CD8-positive, alpha-beta memory T cell (primary cell): Measurements from ENCODE around the gene GANAB. TPM values are rescaled to one million over a fixed set of nuclear protein-coding genes. Genes with fewer than 3 reads are reported as not detected.
A peak's percentile ranks its signal among the peaks of the same experiment; 100 is the strongest.

Experiments
- CTCF ChIA-PET: fragments of 350-600 bp; sonication (Branson Sonifier 250); formaldehyde crosslinking; loops from one replicate; lab custom pipeline; 2021; ENCODE audit warnings: antibody characterized with exemption; lab: Charles Lee
- POLR2A ChIA-PET: fragments of 350-600 bp; sonication (Branson Sonifier 250); formaldehyde crosslinking; loops from one replicate; lab custom pipeline; 2021; ENCODE audit warnings: antibody characterized with exemption; lab: Charles Lee
- DNase-seq, 5 donors: peaks; one replicate each; pipeline versions ENCODE4 v3.0.0 to v3.0.0-alpha.2; 2020 to 2022; ENCODE audit warnings: mixed read lengths in 1 of 5
- H3K27ac ChIP-seq: one replicate; pipeline ENCODE4 v1.7.0; 2013; ENCODE audit warnings: low read depth, mild to moderate bottlenecking, low read length, moderate library complexity
- H3K27me3 ChIP-seq: 2 replicates; pipeline ENCODE4 v1.7.0; 2013; ENCODE audit warnings: low read length, mild to moderate bottlenecking; ENCODE audit not compliant: insufficient read depth, poor library complexity, severe bottlenecking
- H3K36me3 ChIP-seq: 2 replicates; pipeline ENCODE4 v1.7.0; 2013; ENCODE audit warnings: mild to moderate bottlenecking, low read length, moderate library complexity; ENCODE audit not compliant: insufficient read depth
- H3K4me1 ChIP-seq: 2 replicates; pipeline ENCODE4 v1.7.0; 2013; ENCODE audit warnings: mild to moderate bottlenecking, low read length, moderate library complexity; ENCODE audit not compliant: insufficient read depth
- H3K4me3 ChIP-seq: 2 replicates; pipeline ENCODE4 v1.7.0; 2013; ENCODE audit warnings: mild to moderate bottlenecking, low read length
- H3K9me3 ChIP-seq: 2 replicates; pipeline ENCODE4 v1.7.0; 2013; ENCODE audit warnings: mild to moderate bottlenecking, low read length
- H3K27ac Mint-ChIP-seq, 8 donors: one replicate each; pipeline ENCODE4 v1.8.0; 2020 to 2021; ENCODE audit warnings: mixed read lengths in 8 of 8, mild to moderate bottlenecking in 6 of 8, inconsistent platforms in 3 of 8, moderate library complexity in 3 of 8
- H3K27me3 Mint-ChIP-seq, 2 donors: one replicate each; pipeline ENCODE4 v1.8.0; 2020 to 2021; ENCODE audit warnings: mixed read lengths in 2 of 2, mild to moderate bottlenecking in 1 of 2, moderate library complexity in 1 of 2
- H3K36me3 Mint-ChIP-seq, 3 donors: one replicate each; pipeline ENCODE4 v1.8.0; 2020 to 2021; ENCODE audit warnings: mixed read lengths in 3 of 3, inconsistent platforms in 1 of 3, mild to moderate bottlenecking in 1 of 3
- H3K4me1 Mint-ChIP-seq, 3 donors: one replicate each; pipeline ENCODE4 v1.8.0; 2020 to 2021; ENCODE audit warnings: mixed read lengths in 3 of 3, inconsistent platforms in 1 of 3, mild to moderate bottlenecking in 1 of 3
- H3K4me3 Mint-ChIP-seq, 7 donors: one replicate each; pipeline ENCODE4 v1.8.0; 2020 to 2021; ENCODE audit warnings: mixed read lengths in 7 of 7, mild to moderate bottlenecking in 6 of 7, moderate library complexity in 4 of 7, inconsistent platforms in 2 of 7
- H3K9me3 Mint-ChIP-seq, 5 donors: one replicate each; pipeline ENCODE4 v1.8.0; 2020 to 2022; ENCODE audit warnings: mixed read lengths in 5 of 5, mild to moderate bottlenecking in 3 of 5, moderate library complexity in 2 of 5, inconsistent platforms in 1 of 5
- polyA plus RNA-seq: library from polyadenylated mRNA; unstranded; fragments of 300-500 nt; fragmentation: Illumina TruSeq; gene quantifications from one replicate; pipeline ENCODE4 v1.2.3, GENCODE V29; 2021
- total RNA-seq, 2 experiments: library from RNA; stranded (reverse); gene quantifications; one replicate each; pipeline ENCODE4 v1.2.3, GENCODE V29; 2021

The GANAB gene
- total and polyA plus RNA-seq, 3 experiments from 2014 or later: 164 to 219 (median 213) TPM

GRCh38 chr11:62601372-62602140 lies 44.9 kb downstream of the GANAB start, which contains the start of gene MTA2:
TSS of gene MTA2 (minus strand) at chr11:62601865. CDS start at chr11:62601450, 415 bp downstream.
- Histone ChIP-seq H3K36me3 (peaks cover 42% of the 10 kb centered on the region), H3K4me3 (peak within 1 kb of the TSS; percentile 89), H3K27ac (peak within 1 kb of the TSS; percentile 86), H3K27me3 (no peaks in the 10 kb centered on the region), H3K9me3 (no peaks in the 10 kb centered on the region), H3K4me1 (peaks cover 29% of the 10 kb centered on the region)
- no peaks in the 10 kb centered on the region for H3K9me3 Mint-ChIP-seq
- ChIA-PET POLR2A (interaction anchor here (0.5 to 3.5 kb wide), 22 partner anchors 10 to 1538 kb away, joined by 3 to 63 read pairs (median 5); partner anchors contain the start of genes C11orf98, CSKMT, EEF1G and EML3), CTCF (interaction anchor here (0.8 to 2.3 kb wide), 9 partner anchors 9 to 93 kb away, joined by 3 to 31 read pairs (median 4); partner anchors contain the start of genes B3GAT3, LBHD1, TUT1 and UQCC3)
- H3K4me1 Mint-ChIP-seq: peaks cover 49 to 69% (median 52%) of the 10 kb centered on the region in 3 donors
- peaks cover 20 to 83% (median 31%) of the 10 kb centered on the region in 3 donors for H3K36me3 Mint-ChIP-seq
- peak within 1 kb of the TSS; percentile 91 to 97 (median 93) for H3K4me3 Mint-ChIP-seq
- H3K27ac Mint-ChIP-seq: peak within 1 kb of the TSS; percentile 93 to 98 (median 96)
- peaks cover 0 to 5% of the 10 kb centered on the region in 2 donors for H3K27me3 Mint-ChIP-seq
- DNase-seq: peak; percentile 98 to 100 (median 99)

- Histone ChIP-seq H3K36me3 (peaks cover 45% of the 10 kb centered on the region), H3K27me3 (no peaks in the 10 kb centered on the region), H3K4me1 (peaks cover 29% of the 10 kb centered on the region), H3K4me3 (peak overlapping the region; percentile 89), H3K27ac (peak overlapping the region; percentile 86), H3K9me3 (no peaks in the 10 kb centered on the region)
- peak in 3 of 5 donors; percentile 42 to 71 (median 51) for DNase-seq
- Mint-ChIP-seq H3K27me3 (peaks cover 0 to 5% of the 10 kb centered on the region in 2 donors), H3K4me3 (peak overlapping the region; percentile 91 to 97 (median 93)), H3K4me1 (peaks cover 49 to 65% (median 57%) of the 10 kb centered on the region in 3 donors), H3K27ac (peak overlapping the region; percentile 92 to 98 (median 96)), H3K36me3 (peaks cover 20 to 84% (median 31%) of the 10 kb centered on the region in 3 donors), H3K9me3 (no peaks in the 10 kb centered on the region)
- CTCF ChIA-PET: interaction anchor here (0.7 to 2.3 kb wide), 9 partner anchors 9 to 94 kb away, joined by 3 to 31 read pairs (median 4); partner anchors contain the start of genes B3GAT3, LBHD1, TUT1 and UQCC3
- POLR2A ChIA-PET: interaction anchor here (0.5 to 3.5 kb wide), 20 partner anchors 10 to 1537 kb away, joined by 3 to 63 read pairs (median 5); partner anchors contain the start of genes C11orf98, CSKMT, EEF1G and EML3
These were observed 45.4 kb downstream of the GANAB start for GRCh38 chr11:62601122-62601371.

GRCh38 chr11:62600367-62601121 lies 45.9 kb downstream of the GANAB start:
- Histone ChIP-seq H3K9me3 (no peaks in the 10 kb centered on the region), H3K4me3 (peak overlapping the region; percentile 89), H3K4me1 (peaks cover 29% of the 10 kb centered on the region), H3K27me3 (no peaks in the 10 kb centered on the region), H3K27ac (peak overlapping the region; percentile 86), H3K36me3 (peaks cover 45% of the 10 kb centered on the region)
- CTCF ChIA-PET: interaction anchor here (0.7 to 2.3 kb wide), 3 partner anchors 8 to 94 kb away, joined by 3 to 31 read pairs (median 4); partner anchors contain the start of gene TUT1
- no peaks in the 10 kb centered on the region for H3K9me3 Mint-ChIP-seq
- POLR2A ChIA-PET: interaction anchor here (0.5 to 3.5 kb wide), 13 partner anchors 9 to 281 kb away, joined by 3 to 63 read pairs (median 5); partner anchors contain the start of genes C11orf98, EEF1G, LBHD1 and SLC3A2
- peaks cover 0 to 5% of the 10 kb centered on the region in 2 donors for H3K27me3 Mint-ChIP-seq
- H3K4me3 Mint-ChIP-seq: peak overlapping the region; percentile 91 to 97 (median 93)
- peak overlapping the region; percentile 92 to 98 (median 96) for H3K27ac Mint-ChIP-seq
- no peak for DNase-seq
- peaks cover 50 to 63% (median 57%) of the 10 kb centered on the region in 3 donors for H3K4me1 Mint-ChIP-seq
- peaks cover 20 to 84% (median 31%) of the 10 kb centered on the region in 3 donors for H3K36me3 Mint-ChIP-seq

- Mint-ChIP-seq H3K27me3 (peaks cover 0 to 5% of the 10 kb centered on the region in 2 donors), H3K27ac (peak overlapping the region; percentile 92 to 98 (median 96)), H3K9me3 (no peaks in the 10 kb centered on the region), H3K4me1 (peaks cover 54 to 66% (median 61%) of the 10 kb centered on the region in 3 donors), H3K36me3 (peaks cover 27 to 84% (median 37%) of the 10 kb centered on the region in 3 donors), H3K4me3 (peak overlapping the region; percentile 91 to 97 (median 93))
- peak overlapping the region; percentile 86 for H3K27ac ChIP-seq
- H3K4me3 ChIP-seq: peak overlapping the region; percentile 89
- POLR2A ChIA-PET: interaction anchor here (0.5 to 3.5 kb wide), 10 partner anchors 8 to 282 kb away, joined by 3 to 63 read pairs (median 5); partner anchors contain the start of genes C11orf98, CSKMT, HNRNPUL2 and SLC3A2
- H3K9me3 ChIP-seq: no peaks in the 10 kb centered on the region
- CTCF ChIA-PET: interaction anchor here (0.7 to 2.3 kb wide), 6 partner anchors 8 to 65 kb away, joined by 3 to 31 read pairs (median 4); partner anchors contain the start of genes C11orf98, CSKMT and TUT1
- H3K4me1 ChIP-seq: peaks cover 29% of the 10 kb centered on the region
- peaks cover 45% of the 10 kb centered on the region for H3K36me3 ChIP-seq
- no peaks in the 10 kb centered on the region for H3K27me3 ChIP-seq
- DNase-seq: no peak
These were observed 46.5 kb downstream of the GANAB start for GRCh38 chr11:62599901-62600300.

- POLR2A ChIA-PET: interaction anchor here (0.6 to 3.5 kb wide), 8 partner anchors 8 to 282 kb away, joined by 3 to 63 read pairs (median 4); partner anchors contain the start of genes C11orf98, CSKMT, HNRNPUL2 and LBHD1
- Histone ChIP-seq H3K36me3 (peaks cover 52% of the 10 kb centered on the region), H3K4me1 (peaks cover 29% of the 10 kb centered on the region), H3K27me3 (no peaks in the 10 kb centered on the region), H3K9me3 (no peaks in the 10 kb centered on the region), H3K4me3 (peak overlapping the region; percentile 89), H3K27ac (peak overlapping the region; percentile 86)
- CTCF ChIA-PET: interaction anchor here (0.7 to 1.4 kb wide), 6 partner anchors 8 to 66 kb away, joined by 3 to 5 read pairs (median 3); partner anchors contain the start of genes C11orf98, CSKMT and TUT1
- Mint-ChIP-seq H3K4me3 (peak overlapping the region; percentile 91 to 97 (median 93)), H3K4me1 (peaks cover 56 to 71% (median 68%) of the 10 kb centered on the region in 3 donors), H3K9me3 (no peaks in the 10 kb centered on the region), H3K27me3 (peaks cover 0 to 5% of the 10 kb centered on the region in 2 donors), H3K36me3 (peaks cover 27 to 90% (median 40%) of the 10 kb centered on the region in 3 donors), H3K27ac (peak overlapping the region; percentile 92 to 98 (median 96))
- peak; percentile 89 to 98 (median 98) for DNase-seq
These were observed 47.2 kb downstream of the GANAB start for GRCh38 chr11:62599069-62599696.

GRCh38 chr11:62595124-62595523 lies 51.3 kb downstream of the GANAB start:
- Mint-ChIP-seq H3K9me3 (no peaks in the 10 kb centered on the region), H3K36me3 (peaks cover 23 to 82% (median 34%) of the 10 kb centered on the region in 3 donors), H3K27ac (peak overlapping the region in 4 of 8 donors; percentile 56 to 88 (median 70)), H3K4me3 (peak overlapping the region in 2 of 7 donors; percentile 29 to 37), H3K27me3 (peaks cover 0 to 6% of the 10 kb centered on the region in 2 donors), H3K4me1 (peaks cover 60 to 80% (median 80%) of the 10 kb centered on the region in 3 donors)
- Histone ChIP-seq H3K27ac (no peak overlapping the region), H3K27me3 (no peaks in the 10 kb centered on the region), H3K4me3 (no peak overlapping the region), H3K9me3 (no peaks in the 10 kb centered on the region), H3K36me3 (peaks cover 50% of the 10 kb centered on the region), H3K4me1 (peaks cover 55% of the 10 kb centered on the region)
- CTCF ChIA-PET: interaction anchor here (0.9 to 5.1 kb wide), 4 partner anchors 17 to 99 kb away, joined by 3 to 46 read pairs (median 26); partner anchors contain the start of genes B3GAT3, C11orf98 and CSKMT
- DNase-seq: no peak
- POLR2A ChIA-PET: no interaction called here
